NCI-H748 treated with DMSO at 0.1 percent for 48 hours (cell line): ENCODE measurements around the gene RTN4IP1.
"Not testable (repeated sequence)": the region's sequence is repeated elsewhere in the genome, so short reads cannot be mapped to it uniquely, and the experiment has no call there.

Experiments
- DNase-seq: peaks from one replicate; lab custom pipeline; 2025; lab: John Stamatoyannopoulos, UW

The RTN4IP1 gene

DNA sequence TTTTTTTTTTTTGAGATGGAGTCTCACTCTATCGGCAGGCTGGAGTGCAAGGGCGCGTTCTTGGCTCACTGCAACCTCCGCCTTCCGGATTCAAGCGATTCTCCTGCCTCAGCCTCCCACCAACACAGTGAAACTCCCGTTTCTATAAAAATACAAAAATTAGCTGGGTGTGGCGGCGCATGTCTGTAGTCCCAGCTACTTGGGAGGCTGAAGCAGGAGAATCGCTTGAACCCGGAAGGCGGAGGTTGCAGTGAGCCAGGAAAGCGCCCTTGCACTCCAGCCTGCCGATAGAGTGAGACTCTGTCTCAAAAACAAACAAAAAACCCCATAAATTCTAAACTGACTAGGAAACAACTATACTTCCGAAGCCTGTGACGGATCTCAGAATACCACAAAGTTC, 1.5 kb downstream of the RTN4IP1 start:
- DNase-seq: not testable (repeated sequence)

DNA sequence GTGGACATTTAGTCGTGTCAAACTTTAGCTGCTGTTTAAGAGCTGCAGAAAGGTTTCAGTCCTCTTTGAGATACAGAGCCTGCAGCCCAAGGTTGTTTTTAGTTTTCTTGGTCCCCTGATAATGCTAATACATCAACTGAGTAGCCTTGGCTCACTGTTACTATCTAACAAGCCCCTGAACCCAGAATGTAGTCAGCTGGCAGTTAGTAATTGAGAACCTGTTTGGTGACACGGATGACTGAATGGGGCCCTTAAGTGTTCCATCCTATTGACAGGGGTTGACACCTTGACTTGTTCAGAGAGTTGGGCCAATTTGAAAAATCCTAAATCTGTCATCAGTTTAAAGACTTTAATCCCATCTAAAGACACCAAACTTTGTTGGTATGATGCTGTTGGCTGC, 2.8 kb downstream of the RTN4IP1 start:
- DNase-seq: no peak

DNA sequence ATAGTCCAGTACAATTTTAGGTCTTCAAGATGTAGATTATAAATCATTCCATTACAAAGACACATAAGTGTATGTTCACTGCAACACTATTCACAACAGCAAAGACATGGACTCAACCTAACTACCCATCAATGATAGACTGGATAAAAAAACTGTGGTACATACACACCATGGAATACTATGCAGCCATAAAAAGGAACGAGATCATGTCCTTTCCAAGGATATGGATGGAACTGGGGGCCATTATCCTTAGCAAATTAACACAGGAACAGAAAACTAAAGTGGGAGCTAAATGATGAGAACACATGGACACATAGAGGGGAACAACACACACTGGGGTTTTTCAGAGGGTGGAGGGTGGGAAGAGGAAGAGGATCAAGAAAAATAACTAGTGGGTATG, 6.3 kb downstream of the RTN4IP1 start:
- DNase-seq: no peak

DNA sequence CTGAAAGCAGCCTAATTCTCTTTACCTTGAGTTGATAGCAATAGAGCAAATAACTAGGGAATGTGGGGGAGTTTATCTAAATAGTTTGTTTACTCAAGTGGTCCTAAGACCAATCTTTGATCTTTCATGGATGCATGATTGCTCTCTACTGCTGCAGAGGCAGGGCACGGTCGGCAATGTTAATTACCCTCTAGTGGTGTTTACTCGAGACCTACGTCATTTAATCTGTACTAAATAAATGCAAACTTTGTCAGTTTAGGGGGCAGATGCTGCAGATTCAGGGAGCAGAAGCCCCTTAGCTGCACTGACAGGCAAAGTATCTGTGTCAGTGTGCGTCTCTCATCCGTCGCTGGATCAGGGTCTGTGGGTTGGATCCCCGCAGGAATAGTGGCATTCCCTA, 6.9 kb downstream of the RTN4IP1 start:
- no peak for DNase-seq

DNA sequence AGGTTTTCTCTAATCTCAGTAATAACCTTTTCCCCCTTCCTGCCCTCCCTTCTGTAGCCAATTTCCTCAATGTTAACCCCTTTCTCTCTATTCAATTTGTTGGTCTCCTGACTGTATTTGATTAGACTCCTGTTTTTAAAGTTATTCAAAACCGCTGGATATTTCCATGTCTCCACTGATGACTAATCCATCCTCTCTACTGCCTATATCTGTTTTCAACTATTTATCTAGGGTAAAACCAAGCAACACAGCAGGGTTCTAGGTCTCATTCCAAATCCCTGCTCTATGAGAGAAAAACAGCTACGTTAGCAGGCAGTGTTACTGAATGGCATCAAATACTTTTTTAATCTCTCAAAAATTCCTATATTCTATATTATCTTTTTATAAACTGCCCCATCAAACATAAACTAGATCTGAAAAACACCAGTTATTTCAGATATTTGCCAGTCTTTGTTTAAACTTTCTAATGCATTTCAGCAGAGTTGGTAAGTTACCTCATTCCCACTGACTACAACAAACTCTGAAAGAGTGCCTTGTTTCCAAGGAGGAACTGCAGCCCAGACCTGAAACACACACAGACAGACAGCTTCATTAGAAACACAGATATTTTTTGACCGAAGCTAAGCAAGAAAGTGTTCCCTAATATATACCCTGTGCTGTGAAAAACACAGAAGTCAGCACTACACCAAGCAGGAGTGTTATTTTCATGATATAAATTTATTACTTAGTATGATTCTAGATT, 8.2 kb downstream of the RTN4IP1 start:
- no peak for DNase-seq

DNA sequence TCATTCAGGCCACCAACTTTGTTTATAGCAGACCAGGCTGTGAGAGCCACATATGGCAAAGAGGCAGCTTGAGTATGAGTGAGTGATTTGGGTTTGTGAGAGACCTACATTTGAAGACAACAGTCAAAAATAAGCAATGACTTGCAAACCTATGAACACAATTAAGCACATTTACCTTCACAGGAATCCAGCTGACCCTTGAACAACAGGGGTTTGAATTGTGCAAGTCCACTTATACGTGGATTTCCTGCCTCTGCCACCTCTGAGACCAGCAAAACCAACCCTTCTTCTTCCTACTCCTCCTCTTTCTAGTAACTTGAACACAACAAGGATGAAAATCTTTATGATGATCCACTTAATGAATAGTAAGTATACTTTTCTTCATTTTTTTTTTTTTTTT, 10.1 kb downstream of the RTN4IP1 start:
- DNase-seq: no peak

DNA sequence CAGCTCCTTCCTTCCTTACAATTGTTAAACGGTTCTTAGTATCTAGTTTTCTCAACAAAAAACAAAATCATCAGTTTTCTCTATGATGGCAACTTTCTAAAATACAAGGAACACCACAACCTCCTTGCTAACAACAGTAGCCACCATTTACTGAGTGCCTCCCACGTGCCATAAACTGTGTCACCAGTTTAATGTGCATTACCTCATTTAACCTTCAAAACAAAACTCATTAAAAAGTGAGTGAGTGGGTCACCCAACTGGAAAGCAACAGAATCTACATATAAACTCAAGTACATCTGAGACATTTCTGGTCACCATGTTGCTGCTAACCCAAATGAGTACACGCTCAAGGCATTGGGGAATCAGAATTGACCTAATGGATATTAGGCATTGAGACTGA, 11.0 kb downstream of the RTN4IP1 start:
- DNase-seq: no peak

DNA sequence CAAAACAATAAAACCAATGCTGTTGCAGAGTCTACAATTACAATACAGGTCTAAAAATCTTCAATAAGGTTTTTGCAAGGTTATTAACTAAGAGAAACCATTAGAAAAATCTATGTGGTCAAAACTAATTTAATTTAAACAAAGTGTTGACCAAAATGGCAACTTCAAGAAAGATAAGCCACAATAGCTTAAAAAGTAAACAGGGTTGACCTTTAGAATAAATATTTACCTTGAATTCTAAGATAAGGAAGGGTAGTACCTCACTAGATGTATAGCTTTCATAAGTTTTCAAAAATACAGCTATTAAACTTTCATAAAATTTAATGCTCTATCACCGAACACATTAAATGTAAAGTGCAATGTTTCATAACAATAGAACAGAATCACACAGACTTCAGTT, 11.4 kb downstream of the RTN4IP1 start:
- DNase-seq: no peak

DNA sequence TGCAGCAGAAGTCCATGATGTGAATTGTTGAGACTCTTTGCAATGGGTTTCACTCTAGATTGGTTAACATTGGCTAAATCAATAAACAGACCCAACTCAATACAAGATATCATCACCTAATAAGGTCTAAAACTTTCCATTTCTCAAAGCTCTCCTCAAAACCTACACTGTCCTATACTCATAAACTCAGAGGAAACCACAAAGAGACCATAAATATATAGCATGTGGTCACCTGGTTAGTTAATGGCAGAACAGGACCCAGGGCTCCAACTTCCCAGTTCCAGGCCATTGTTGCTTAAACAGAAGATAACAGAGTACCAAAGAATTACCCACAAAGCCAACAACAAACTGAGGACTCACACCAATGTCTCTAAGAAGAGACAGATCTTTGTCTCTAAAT, 12.0 kb downstream of the RTN4IP1 start:
- DNase-seq: no peak

DNA sequence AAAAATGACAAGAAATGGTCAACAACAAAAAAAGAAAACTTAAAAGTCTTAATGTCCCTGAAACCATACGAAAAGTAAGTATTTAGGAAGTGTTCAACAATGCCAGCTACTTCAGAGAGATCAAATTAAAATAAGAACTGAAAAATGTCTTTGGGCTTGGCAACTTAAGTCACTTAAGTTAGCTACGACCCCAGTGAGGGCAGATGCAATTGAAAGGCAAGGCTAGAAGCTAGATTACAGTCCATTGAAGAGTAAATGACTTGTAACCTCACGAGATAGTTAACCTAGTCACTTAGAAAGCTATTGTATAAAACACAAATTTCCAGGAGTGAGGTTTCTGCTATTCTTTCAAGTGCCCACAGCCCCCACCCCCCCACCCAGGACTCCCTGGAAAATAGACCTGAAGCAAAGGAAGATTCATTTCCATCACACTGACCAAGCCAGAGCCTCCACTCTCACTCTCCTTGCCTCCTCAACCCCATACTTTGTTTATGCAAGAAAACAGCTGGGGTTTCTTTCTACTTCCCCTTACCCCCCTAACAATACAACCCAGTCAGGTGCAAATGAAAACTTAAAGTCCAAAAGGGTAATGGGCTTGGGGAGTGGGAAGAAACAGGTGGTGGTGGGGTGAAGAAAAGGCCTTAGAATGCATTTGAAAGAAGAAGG, 14.6 kb downstream of the RTN4IP1 start:
- DNase-seq: no peak

DNA sequence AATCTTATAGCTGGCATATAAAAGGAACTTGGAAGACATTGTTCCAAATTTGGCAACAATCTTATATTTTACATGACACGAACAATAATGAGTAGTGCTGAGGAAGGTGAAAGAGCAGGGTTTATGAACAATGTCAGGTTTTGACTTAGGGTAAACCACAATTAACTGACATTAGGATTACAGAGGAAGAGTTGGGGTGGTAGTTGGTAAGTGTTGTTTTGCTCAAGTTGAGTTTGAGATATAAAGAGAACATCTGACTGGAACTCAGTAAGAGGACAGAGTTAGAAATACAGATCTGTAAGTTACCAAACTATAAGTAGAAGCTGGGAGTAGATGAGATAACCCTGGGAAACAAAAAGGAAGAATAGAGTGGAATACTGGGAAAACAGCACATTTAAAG, 15.1 kb downstream of the RTN4IP1 start:
- DNase-seq: no peak

DNA sequence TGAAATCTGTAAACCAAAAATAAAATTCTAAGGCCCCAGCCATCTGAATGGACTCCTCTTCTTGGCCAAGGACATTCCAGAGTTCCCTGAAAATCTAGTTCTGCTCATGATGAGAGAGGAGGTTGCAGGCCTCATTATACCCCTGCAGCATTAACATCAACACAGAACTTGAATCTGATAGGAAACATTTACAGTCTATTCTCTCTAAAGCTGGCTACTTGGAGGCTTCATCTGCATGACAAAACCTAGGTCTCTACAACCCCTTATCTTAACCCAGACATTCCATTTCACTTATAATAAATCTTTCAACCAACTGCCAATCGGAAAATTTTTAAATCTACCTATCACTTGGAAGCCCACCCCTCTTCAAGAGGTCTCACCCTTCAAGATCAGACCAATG, 15.7 kb downstream of the RTN4IP1 start:
- DNase-seq: no peak

DNA sequence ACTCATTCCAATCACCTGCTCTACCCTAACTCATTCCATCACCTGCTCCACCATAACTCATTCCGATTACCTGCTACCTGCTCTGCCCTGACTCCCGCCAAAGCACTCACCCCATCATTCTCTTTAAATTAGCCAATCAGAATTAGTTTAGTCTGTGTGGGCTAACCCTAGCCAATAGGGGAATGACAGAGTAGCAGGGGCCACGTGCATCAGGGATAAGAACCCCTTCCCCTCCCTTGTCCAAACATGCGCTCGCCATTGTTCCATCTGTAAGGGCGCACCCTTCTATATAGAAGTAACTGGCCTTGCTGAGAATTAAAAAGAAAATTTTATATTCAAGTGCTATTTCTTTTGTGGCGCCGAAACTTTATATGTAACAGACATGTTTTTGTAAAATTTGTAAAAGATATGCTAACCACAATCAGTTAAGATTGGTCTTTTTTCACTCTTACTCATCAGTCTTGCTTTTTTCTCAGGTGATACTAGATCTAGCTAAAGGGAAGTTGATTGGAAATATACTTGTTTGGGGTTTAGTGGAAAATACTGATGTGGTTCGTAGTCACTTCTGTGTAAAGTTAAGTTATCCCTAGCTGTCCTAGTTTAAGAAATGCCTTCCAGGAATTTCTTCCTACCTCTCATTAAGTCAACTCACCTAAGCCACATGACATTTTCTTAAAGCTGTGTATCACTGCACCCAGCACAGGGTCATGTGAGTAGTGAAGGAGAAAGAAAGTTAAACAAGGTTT, 16.5 kb downstream of the RTN4IP1 start:
- DNase-seq: no peak

DNA sequence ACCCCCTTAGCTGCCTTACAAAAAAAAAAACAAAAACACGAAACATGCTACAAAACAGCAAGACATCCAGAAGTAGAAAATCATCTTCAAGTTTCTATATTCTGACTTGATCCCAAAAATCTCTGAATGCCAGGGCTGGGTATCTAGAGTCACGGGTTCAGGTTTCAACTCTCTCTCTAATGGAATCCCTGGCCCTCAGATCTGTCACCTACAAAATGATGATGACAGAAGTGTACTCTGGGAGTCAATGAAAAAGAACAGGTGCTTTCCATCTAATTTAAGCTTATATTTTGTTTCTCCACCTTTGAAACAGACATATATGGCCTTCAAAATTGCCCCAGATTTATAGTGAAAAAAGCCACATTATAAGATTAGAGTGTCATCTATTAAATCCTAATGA, 18.3 kb downstream of the RTN4IP1 start:
- no peak for DNase-seq

DNA sequence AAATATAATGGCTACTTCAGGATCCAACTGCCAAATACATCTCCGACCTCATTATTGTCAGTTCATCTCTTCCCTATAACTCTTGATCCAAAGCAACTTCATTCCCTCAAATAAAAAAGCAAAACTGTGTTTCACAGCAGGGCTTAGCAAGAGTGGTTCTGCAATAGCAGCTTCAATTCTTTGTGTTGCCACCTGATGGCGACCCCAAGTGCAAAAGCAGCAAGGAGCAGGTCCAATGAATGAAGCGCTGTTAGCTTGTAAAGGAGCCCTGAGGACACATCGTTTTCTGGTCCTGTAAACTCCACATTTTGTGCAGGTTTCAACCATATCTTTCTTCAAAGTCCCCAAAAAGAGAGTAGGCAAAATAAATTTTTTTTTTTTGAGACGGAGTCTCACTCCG, 19.6 kb downstream of the RTN4IP1 start:
- DNase-seq: no peak

DNA sequence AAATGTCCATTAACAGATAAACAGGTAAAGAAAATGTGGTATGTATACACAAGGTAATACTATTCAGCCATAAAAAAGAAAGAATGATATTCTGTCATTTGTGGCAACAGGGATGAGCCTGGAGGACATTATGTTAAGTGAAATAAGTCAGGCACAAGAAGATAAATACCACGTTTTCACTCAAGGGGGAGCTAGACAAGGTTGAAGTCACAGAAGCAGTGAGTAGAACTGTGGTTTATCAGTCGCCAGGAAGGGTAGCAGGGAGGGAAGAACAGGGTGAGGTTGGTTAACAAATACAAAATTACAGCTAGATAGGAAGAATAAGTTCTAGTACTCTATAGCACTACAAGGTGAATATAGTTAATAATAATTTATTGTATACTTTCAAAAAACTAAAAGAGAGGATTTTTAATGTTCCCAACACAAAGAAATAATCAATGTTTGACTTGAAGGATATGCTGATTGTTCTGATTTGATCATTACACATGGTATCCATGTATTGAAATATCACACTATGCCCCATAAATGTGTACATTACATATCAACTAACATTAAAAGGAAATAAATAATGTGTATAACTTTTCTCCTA, 21.1 kb downstream of the RTN4IP1 start:
- DNase-seq: peak; percentile 77

DNA sequence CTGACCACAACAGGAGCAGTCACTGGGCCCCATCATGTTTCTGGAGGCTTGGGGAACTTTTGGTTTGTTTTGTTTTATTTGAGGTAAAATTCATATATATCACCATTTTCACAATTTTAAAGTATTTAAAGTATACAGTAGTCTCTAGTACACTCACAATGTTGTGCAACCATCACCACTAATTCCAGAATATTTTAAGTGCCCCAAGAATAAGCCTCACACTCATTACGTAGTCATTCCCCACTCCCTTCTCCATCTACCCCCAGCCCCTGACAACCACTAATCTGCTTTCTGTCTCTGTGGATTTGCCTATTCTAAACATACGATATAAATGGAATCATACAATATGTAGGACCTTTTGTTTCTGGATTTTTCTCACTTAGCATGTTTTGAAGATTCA, 29.0 kb downstream of the RTN4IP1 start:
- no peak for DNase-seq

DNA sequence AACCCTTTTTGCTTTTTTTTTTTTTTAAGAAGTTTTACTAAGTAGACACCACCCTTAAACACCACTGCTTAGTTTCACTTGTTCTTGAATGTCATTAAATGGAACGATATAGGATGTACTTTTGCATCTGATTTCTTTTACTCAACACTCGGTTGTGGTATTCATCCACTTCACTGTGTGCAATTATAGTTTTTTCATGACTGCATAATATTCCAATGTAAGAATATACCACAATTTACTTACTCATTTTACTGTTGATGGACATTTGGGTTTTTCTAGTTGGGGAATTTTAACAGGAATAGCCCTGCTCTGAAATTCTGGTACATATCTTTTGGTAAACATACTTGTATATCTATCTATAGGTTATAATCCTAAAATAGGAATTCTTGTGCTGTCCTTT, 29.9 kb downstream of the RTN4IP1 start:
- no peak for DNase-seq

DNA sequence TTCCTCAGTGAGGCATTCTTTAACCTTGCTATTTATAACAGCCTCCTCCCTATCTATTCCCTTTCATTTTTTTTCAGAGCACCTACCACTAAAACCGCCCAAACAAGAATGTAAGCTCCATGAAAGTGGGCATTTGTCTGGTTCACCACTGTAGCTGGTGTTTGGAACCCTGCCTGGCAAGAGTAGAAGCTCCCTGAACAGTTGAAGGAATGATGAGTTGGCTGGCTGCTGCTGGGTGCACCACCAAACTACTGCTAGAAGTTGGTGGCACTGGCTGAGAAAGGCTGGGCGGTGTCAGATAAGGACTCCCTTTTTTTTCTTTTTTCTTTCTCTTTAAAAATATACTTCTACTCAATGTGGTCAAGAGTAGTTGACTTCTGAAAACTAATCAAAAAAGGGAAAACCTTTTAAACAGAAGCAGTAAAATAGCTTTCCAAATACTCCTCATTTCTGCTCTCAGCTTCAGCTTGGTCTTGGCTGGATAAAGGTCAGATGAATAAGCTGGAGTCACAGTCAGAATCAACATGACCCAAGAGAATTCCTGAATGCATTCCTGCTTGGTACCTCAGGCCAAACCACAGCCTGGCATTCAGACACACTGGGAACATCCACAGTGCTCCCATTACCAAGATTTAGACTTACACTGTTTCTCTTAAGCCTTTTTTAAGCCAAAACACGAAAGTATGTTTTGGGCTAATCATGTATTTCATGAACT, 38.0 kb downstream of the RTN4IP1 start:
- DNase-seq: no peak

DNA sequence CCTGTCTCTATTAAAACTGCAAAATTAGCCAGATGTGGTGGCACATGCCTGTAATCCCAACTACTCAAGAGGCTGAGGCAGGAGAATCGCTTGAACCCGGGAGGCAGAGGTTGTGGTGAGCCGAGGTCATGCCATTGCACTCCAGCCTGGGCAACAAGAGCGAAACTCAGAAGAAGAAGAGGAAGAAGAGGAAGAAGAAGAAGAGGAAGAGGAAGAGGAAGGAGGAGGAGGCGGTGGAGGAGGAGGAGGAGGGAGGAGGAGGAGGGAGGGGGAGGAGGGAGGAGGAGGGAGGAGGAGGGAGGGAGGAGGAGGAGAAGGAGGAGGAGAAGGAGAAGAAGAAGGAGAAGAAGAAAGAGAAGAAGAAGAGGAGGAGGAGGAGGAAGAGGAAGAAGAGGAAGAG, 40.4 kb downstream of the RTN4IP1 start:
- not testable (repeated sequence) for DNase-seq

DNA sequence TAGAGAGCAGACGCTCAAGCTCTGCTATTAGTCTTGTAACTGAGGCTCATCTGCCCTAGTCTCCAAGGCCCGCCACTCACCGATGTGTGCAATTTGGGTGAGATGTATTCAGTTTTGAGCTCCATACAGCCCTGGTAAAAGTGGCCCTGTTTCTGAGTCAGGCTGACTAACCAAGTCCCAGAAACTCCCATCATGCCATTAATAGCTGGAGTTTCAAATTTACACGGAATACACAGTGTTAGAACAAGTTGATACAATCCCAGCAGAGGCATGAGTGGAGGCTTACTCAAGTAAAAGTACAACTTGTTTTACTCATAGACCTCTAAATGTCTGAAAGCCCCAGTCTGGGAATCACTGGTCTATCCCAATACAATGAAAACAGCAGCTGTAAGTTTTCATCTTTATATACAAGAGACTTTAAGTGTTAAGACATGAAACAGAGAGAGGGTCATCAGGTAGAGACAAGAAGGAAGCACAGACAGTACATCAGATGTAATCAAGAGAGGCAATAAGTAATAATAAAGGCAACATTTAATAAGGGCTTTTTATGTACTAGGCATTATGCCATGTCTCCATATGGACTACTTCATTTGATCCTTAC, 42.4 kb downstream of the RTN4IP1 start:
- DNase-seq: no peak

DNA sequence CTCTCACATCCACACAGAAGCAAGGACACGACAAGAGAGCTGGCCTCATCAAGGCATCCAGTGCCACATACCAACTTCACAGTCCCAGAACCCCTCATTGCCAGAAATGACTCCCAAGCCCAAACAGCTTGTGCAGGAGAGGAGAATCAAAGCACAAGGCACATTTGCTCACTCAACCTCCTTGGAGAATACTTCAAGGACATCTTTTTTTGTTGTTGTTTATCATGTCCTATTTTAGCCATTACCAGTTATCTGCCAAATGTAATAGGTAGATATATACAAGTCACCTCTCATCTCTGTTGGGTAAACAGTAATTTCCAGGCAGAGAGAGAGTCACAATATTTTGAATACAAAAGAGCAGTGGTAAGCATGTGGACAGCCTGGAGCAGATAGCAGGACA, 47.8 kb downstream of the RTN4IP1 start:
- no peak for DNase-seq
